Measurements from ENCODE around the gene FILIP1L. TPM values are rescaled to one million over a fixed set of nuclear protein-coding genes. Genes with fewer than 3 reads are reported as not detected.

Gene FILIP1L
- polyA plus RNA-seq, 2 donors: 2.6 to 6.9 TPM

DNA sequence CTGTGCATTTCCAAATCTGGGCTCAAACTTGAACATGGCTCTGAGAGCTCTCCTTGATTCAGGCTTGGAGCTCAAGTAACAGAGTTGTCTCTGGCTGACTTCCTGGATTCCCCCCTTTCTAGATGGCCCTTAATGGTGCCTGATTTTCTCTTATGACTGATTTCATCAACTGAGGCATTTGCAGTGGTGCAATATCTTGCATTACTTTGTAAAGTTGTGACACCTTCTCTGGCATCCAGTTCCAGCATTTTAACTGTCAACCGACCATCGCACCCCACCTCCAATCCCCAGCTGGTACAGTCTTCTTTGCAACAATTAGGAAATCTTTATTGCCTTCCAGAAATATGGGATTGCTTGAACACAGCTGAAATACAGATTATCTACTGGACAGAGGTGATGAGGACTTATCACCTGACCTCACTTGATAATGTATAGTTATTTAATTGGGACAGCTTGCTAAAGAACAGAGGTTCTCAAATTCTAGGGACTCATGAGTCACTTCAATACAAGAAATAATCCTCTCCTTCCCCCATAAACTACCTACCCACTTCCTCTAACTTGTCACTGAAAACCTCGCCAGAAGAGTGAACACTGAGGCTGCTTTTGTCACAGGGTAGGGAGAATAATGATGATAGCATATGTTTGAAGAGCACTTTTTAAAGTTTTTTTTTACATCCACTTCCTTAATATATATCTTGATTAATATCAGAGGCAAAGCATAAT is 41.8 kb downstream of the FILIP1L start:
- WGBS, 2 donors: 84 to 86% methylated on average over 3 of the region's 3 CpGs
- no peaks in the 10 kb centered on the region for H3K27me3 ChIP-seq (ENCODE audit: control insufficient read depth in 1 of 2, insufficient read depth in 2 of 2, low read length in 2 of 2)
- no peak overlapping the region for H3K4me3 ChIP-seq (ENCODE audit: low read depth in 1 of 2, low read length in 2 of 2)
- H3K9me3 ChIP-seq (ENCODE audit: control insufficient read depth in 2 of 2, insufficient read depth in 1 of 2, low read depth in 1 of 2, low read length in 1 of 2): no peaks in the 10 kb centered on the region
- no peaks in the 10 kb centered on the region for H3K4me1 ChIP-seq (ENCODE audit: control insufficient read depth in 2 of 2, insufficient read depth in 2 of 2, low read length in 1 of 2)
- H3K36me3 ChIP-seq (ENCODE audit: control insufficient read depth in 2 of 2, insufficient read depth in 2 of 2, low read length in 1 of 2): no peaks in the 10 kb centered on the region
- H3K27ac ChIP-seq (ENCODE audit: low read depth in 2 of 2, low read length in 1 of 2): no peak overlapping the region

DNA sequence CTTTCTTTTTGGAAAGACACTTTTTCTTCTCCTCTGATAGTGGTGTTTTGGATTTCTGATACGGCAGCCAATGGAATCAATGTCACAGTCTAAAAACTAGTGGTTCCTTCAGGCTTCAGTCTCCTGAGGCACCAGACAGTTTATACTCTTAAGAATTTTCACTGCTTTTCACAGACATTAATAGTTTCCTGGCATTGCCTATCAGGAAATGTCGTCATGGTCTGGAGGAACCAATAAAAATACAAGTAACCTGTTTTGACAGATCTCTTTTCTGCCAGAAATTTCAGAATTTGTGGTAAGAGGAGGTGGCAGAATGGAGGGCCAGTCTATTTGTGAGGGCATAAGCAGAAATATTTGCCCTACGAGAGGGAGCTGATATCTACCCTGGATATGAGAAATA is 44.8 kb downstream of the FILIP1L start:
- no peaks in the 10 kb centered on the region for H3K27me3 ChIP-seq (ENCODE audit: control insufficient read depth in 1 of 2, insufficient read depth in 2 of 2, low read length in 2 of 2)
- 77 to 84% methylated on average over 3 of the region's 3 CpGs for WGBS, 2 donors
- no peak overlapping the region for H3K4me3 ChIP-seq (ENCODE audit: low read depth in 1 of 2, low read length in 2 of 2)
- no peaks in the 10 kb centered on the region for H3K9me3 ChIP-seq (ENCODE audit: control insufficient read depth in 2 of 2, insufficient read depth in 1 of 2, low read depth in 1 of 2, low read length in 1 of 2)
- no peak overlapping the region for H3K27ac ChIP-seq (ENCODE audit: low read depth in 2 of 2, low read length in 1 of 2)
- no peaks in the 10 kb centered on the region for H3K4me1 ChIP-seq (ENCODE audit: control insufficient read depth in 2 of 2, insufficient read depth in 2 of 2, low read length in 1 of 2)
- no peaks in the 10 kb centered on the region for H3K36me3 ChIP-seq (ENCODE audit: control insufficient read depth in 2 of 2, insufficient read depth in 2 of 2, low read length in 1 of 2)

DNA sequence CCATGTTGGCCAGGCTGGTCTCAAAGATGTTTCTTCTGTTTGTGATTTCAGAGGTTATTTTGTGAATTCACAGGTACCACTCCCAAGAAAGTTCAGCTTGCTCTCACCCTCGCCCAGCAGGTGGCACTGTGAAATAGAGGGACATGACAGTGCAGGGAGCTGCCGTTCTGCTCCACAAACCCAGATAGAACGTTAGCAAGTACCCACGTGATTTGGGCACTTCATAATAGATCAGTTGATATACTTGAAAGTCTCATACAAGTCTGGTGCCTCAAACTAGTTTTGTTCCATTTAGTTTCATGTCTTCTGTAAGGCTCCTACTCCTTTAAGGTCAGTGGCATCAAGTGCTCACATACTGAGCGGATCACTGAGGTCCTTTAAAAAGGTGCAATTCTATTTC is 45.5 kb downstream of the FILIP1L start:
- Histone ChIP-seq H3K27ac (ENCODE audit: low read depth in 2 of 2, low read length in 1 of 2) (no peak overlapping the region), H3K4me1 (ENCODE audit: control insufficient read depth in 2 of 2, insufficient read depth in 2 of 2, low read length in 1 of 2) (no peaks in the 10 kb centered on the region), H3K27me3 (ENCODE audit: control insufficient read depth in 1 of 2, insufficient read depth in 2 of 2, low read length in 2 of 2) (no peaks in the 10 kb centered on the region), H3K4me3 (ENCODE audit: low read depth in 1 of 2, low read length in 2 of 2) (no peak overlapping the region), H3K36me3 (ENCODE audit: control insufficient read depth in 2 of 2, insufficient read depth in 2 of 2, low read length in 1 of 2) (no peaks in the 10 kb centered on the region), H3K9me3 (ENCODE audit: control insufficient read depth in 2 of 2, insufficient read depth in 1 of 2, low read depth in 1 of 2, low read length in 1 of 2) (no peaks in the 10 kb centered on the region)
- 14 to 25% methylated on average over 5 of the region's 5 CpGs for WGBS, 2 donors

DNA sequence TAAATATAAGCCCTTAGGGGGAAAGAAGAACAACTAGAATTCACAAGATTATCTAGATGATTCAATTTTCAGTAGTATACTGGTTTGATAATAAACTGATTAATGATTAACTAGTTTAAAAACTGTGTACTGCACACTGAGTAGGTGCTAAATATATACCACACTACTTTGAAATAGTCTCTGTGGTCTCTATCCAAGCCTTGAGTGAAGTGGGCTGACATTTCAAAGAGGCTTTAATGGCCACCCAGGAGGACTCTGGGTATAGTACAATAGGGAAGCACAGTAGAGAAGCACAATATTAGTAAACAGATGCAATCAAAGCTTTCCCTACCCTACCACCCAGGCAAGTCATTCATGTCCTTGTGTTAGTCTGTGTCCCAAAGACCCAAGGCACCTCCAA is 46.7 kb downstream of the FILIP1L start:
- H3K4me1 ChIP-seq (ENCODE audit: control insufficient read depth in 2 of 2, insufficient read depth in 2 of 2, low read length in 1 of 2): no peaks in the 10 kb centered on the region
- H3K27ac ChIP-seq (ENCODE audit: low read depth in 2 of 2, low read length in 1 of 2): no peak overlapping the region
- H3K27me3 ChIP-seq (ENCODE audit: control insufficient read depth in 1 of 2, insufficient read depth in 2 of 2, low read length in 2 of 2): no peaks in the 10 kb centered on the region
- H3K4me3 ChIP-seq (ENCODE audit: low read depth in 1 of 2, low read length in 2 of 2): no peak overlapping the region
- H3K36me3 ChIP-seq (ENCODE audit: control insufficient read depth in 2 of 2, insufficient read depth in 2 of 2, low read length in 1 of 2): no peaks in the 10 kb centered on the region
- no peaks in the 10 kb centered on the region for H3K9me3 ChIP-seq (ENCODE audit: control insufficient read depth in 2 of 2, insufficient read depth in 1 of 2, low read depth in 1 of 2, low read length in 1 of 2)

DNA sequence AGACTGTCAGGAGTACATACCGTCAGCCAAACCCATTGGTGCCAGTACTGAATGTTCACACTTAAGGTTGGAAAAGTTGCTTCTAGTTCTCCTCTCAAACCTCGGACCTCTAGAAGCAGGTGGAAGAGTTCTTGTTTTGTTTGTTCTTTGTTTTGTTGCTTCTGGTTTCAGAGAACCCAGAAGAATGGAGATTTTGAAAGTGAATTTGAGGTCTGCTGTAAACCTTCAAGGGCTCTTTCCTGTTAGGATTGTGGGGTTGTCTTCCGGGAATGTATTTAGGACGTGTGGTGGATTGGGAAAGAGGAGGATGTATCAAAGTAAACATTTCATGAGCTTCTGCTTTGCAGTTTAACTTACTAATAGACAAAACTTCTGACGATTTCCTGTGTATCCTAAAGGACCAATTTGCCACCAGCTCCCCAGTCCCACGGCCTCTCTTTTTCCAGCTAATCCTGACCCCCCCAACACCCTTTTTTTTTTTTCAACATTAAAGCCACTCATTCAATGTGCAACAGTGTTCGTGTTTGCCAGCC is 50.3 kb downstream of the FILIP1L start:
- no peaks in the 10 kb centered on the region for H3K4me1 ChIP-seq (ENCODE audit: control insufficient read depth in 2 of 2, insufficient read depth in 2 of 2, low read length in 1 of 2)
- no peaks in the 10 kb centered on the region for H3K9me3 ChIP-seq (ENCODE audit: control insufficient read depth in 2 of 2, insufficient read depth in 1 of 2, low read depth in 1 of 2, low read length in 1 of 2)
- no peaks in the 10 kb centered on the region for H3K27me3 ChIP-seq (ENCODE audit: control insufficient read depth in 1 of 2, insufficient read depth in 2 of 2, low read length in 2 of 2)
- no peaks in the 10 kb centered on the region for H3K36me3 ChIP-seq (ENCODE audit: control insufficient read depth in 2 of 2, insufficient read depth in 2 of 2, low read length in 1 of 2)
- WGBS, 2 donors: 62 to 72% methylated on average over 7 of the region's 7 CpGs
- peak overlapping the region in 1 of 2 donors; percentile 48 for H3K27ac ChIP-seq (ENCODE audit: low read depth in 2 of 2, low read length in 1 of 2)
- no peak overlapping the region for H3K4me3 ChIP-seq (ENCODE audit: low read depth in 1 of 2, low read length in 2 of 2)

DNA sequence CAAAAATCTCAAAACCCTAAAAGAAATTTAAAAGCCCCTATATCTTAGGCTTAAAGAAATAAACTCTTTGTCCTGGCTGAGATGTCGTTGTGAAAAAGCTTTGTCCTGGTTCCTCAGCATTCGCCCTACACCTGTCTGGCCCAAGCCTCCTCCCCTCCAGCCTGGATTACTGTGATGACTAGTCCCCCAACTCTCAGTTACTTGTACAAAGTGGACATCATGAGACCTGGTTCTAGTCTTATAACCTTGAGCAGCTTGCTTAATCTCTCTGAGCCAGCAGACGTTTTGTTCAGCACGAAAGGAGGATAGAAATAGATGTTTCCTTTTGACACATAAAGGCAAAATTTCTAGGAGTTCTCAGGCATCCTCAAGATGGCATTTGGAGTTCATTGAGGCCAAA is 51.6 kb downstream of the FILIP1L start:
- WGBS, 2 donors: 73 to 90% methylated on average over 4 of the region's 4 CpGs

DNA sequence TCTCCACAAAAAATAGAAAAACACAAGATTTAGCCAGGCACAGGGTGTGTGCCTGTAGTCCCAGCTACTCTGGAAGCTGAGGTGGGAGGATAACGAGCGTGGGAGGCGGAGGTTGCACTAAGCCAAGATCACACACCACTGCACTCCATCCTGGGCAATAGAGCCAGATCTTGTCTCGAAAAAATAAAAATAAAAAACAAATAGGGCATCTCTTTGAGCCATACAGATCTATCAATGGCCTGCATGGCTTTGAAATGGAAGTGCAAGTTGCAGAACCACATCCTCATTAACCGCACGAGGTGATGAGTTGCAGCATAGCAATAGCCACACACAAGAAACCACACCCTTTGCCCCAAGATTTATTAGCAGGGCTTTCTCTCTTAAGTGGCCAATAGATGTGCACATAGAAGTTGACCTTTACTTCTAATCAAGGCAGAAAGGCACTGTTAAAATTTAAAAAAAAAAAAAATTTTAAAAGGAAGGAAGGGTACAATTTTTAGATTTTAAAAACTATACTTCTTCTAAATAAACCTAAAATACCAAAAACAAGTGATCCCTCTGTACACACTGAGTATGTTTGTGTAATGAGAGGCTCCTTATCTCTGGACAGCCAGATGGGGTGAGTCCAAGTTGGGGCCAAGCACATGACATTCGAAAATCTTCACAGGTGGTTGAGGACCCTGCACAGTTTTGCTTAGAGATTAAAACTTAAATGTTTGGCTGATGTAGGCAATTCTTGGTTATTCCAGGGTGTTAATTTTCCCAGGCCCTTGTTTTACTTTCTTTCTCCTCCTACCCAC is 53.4 kb downstream of the FILIP1L start:
- no peaks in the 10 kb centered on the region for H3K36me3 ChIP-seq (ENCODE audit: control insufficient read depth in 2 of 2, insufficient read depth in 2 of 2, low read length in 1 of 2)
- 80 to 81% methylated on average over 7 of the region's 7 CpGs for WGBS, 2 donors
- H3K27ac ChIP-seq (ENCODE audit: low read depth in 2 of 2, low read length in 1 of 2): no peak overlapping the region
- no peaks in the 10 kb centered on the region for H3K27me3 ChIP-seq (ENCODE audit: control insufficient read depth in 1 of 2, insufficient read depth in 2 of 2, low read length in 2 of 2)
- no peaks in the 10 kb centered on the region for H3K9me3 ChIP-seq (ENCODE audit: control insufficient read depth in 2 of 2, insufficient read depth in 1 of 2, low read depth in 1 of 2, low read length in 1 of 2)
- no peaks in the 10 kb centered on the region for H3K4me1 ChIP-seq (ENCODE audit: control insufficient read depth in 2 of 2, insufficient read depth in 2 of 2, low read length in 1 of 2)
- no peak overlapping the region for H3K4me3 ChIP-seq (ENCODE audit: low read depth in 1 of 2, low read length in 2 of 2)

More for the DNA sequence above, 51.6 kb downstream of the FILIP1L start:
- H3K36me3 ChIP-seq (ENCODE audit: control insufficient read depth in 2 of 2, insufficient read depth in 2 of 2, low read length in 1 of 2): no peaks in the 10 kb centered on the region
- no peaks in the 10 kb centered on the region for H3K27me3 ChIP-seq (ENCODE audit: control insufficient read depth in 1 of 2, insufficient read depth in 2 of 2, low read length in 2 of 2)
- no peaks in the 10 kb centered on the region for H3K9me3 ChIP-seq (ENCODE audit: control insufficient read depth in 2 of 2, insufficient read depth in 1 of 2, low read depth in 1 of 2, low read length in 1 of 2)
- H3K27ac ChIP-seq (ENCODE audit: low read depth in 2 of 2, low read length in 1 of 2): no peak overlapping the region
- no peaks in the 10 kb centered on the region for H3K4me1 ChIP-seq (ENCODE audit: control insufficient read depth in 2 of 2, insufficient read depth in 2 of 2, low read length in 1 of 2)
- no peak overlapping the region for H3K4me3 ChIP-seq (ENCODE audit: low read depth in 1 of 2, low read length in 2 of 2)

DNA sequence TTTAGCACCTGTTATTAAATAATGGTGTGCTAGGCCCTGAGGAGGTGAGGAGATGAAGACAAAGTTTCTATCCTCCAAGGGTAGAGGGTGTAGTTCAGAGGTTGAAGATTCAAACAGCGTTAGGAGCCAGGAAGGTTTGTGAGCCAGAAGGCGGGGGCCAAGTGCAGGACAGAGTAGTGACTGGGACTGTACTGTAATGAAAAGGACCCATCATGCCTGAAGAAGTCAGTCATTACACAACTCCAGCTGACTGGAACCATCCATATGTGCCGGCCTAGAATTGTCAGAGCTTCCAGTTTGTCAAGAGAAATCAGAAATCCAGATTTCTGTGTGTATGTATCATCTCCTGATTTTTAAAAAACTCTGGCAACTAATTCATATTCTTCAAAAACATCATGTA is 54.8 kb downstream of the FILIP1L start:
- Histone ChIP-seq H3K27ac (ENCODE audit: low read depth in 2 of 2, low read length in 1 of 2) (no peak overlapping the region), H3K36me3 (ENCODE audit: control insufficient read depth in 2 of 2, insufficient read depth in 2 of 2, low read length in 1 of 2) (no peaks in the 10 kb centered on the region), H3K4me3 (ENCODE audit: low read depth in 1 of 2, low read length in 2 of 2) (no peak overlapping the region), H3K4me1 (ENCODE audit: control insufficient read depth in 2 of 2, insufficient read depth in 2 of 2, low read length in 1 of 2) (no peaks in the 10 kb centered on the region), H3K27me3 (ENCODE audit: control insufficient read depth in 1 of 2, insufficient read depth in 2 of 2, low read length in 2 of 2) (no peaks in the 10 kb centered on the region), H3K9me3 (ENCODE audit: control insufficient read depth in 2 of 2, insufficient read depth in 1 of 2, low read depth in 1 of 2, low read length in 1 of 2) (no peaks in the 10 kb centered on the region)
- WGBS, 2 donors: 93 to 95% methylated on average over 3 of the region's 3 CpGs

DNA sequence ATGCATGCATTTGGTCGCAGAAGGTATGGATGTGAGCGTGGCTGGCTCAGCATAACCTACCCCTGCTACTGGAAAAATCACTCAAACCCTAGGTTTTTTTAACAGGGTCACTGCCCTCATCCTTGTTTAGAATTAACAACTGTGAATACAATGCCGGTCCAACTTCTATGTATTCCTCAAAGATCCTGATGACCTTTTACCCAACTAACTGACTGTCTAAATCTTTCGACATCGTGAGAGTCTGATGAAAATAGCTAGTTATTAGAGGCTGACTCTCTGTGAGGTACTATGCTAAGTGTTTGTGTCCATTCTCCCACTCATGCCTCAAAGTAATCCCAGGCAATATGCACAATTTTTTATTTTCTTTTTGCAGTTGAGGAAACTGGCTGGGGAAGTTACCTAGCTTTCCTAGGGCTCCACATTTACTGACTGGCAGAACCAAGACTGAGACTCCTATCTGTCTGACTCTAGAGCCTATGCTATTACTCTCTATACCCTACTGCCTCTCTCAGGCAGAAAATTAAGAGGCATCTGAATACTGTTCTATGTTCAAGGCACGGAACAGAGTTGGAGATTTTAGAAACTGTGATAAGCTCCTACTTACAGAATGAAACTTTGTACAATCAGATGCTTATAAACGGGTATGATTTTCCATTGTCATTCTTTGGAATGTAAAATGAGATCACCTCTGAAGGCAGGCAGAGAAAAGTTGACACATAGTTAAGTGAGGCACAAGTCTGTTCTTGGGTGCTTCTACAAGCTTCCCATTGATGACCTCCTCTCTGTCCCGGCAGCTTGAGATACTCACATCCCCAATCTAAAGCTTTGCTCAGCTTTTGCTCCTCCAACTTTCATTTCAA is 56.4 kb downstream of the FILIP1L start:
- whole genome bisulfite sequencing, 2 donors: 89 to 92% methylated on average over 8 of the region's 8 CpGs
- Histone ChIP-seq H3K4me3 (ENCODE audit: low read depth in 1 of 2, low read length in 2 of 2) (no peak overlapping the region), H3K9me3 (ENCODE audit: control insufficient read depth in 2 of 2, insufficient read depth in 1 of 2, low read depth in 1 of 2, low read length in 1 of 2) (no peaks in the 10 kb centered on the region), H3K4me1 (ENCODE audit: control insufficient read depth in 2 of 2, insufficient read depth in 2 of 2, low read length in 1 of 2) (no peaks in the 10 kb centered on the region), H3K27me3 (ENCODE audit: control insufficient read depth in 1 of 2, insufficient read depth in 2 of 2, low read length in 2 of 2) (no peaks in the 10 kb centered on the region), H3K27ac (ENCODE audit: low read depth in 2 of 2, low read length in 1 of 2) (no peak overlapping the region), H3K36me3 (ENCODE audit: control insufficient read depth in 2 of 2, insufficient read depth in 2 of 2, low read length in 1 of 2) (no peaks in the 10 kb centered on the region)

Data from esophagus (tissue), 2 donors.